SK-N-MC (cell line): ENCODE results near the gene STK17B.

ENCODE experiments used
- DNase-seq: peaks from one replicate; pipeline ENCODE4 v3.0.0-alpha.2; 2011; ENCODE audit warnings: low read depth, low spot score
- H3K27ac ChIP-seq: fragments of 200-600 bp; sonication (generic); 2 replicates; pipeline ENCODE4 v1.5.1; 2016; ENCODE audit warnings: mixed run types
- H3K36me3 ChIP-seq: fragments of 200-600 bp; sonication (generic); 2 replicates; pipeline ENCODE4 v1.6.1; 2017; ENCODE audit warnings: antibody characterized with exemption, low read length, mixed read lengths; ENCODE audit not compliant: insufficient read depth
- H3K4me3 ChIP-seq: fragments of 200-600 bp; sonication (generic); 2 replicates; pipeline ENCODE4 v1.5.1; 2016
- H3K9ac ChIP-seq: fragments of 200-600 bp; sonication (generic); 2 replicates; pipeline ENCODE4 v1.8.0; 2017; ENCODE audit warnings: mixed run types, mixed read lengths; ENCODE audit not compliant: insufficient read length
- H3K9me3 ChIP-seq: fragments of 200-600 bp; sonication (generic); 2 replicates; pipeline ENCODE4 v1.6.1; 2017; ENCODE audit warnings: low read depth, mild to moderate bottlenecking, antibody characterized with exemption, low read length, moderate library complexity, mixed read lengths
- EZH2 ChIP-seq: fragments of 200-600 bp; sonication (generic); IDR thresholded peaks from one replicate; pipeline ENCODE4 v1.6.1; 2017; ENCODE audit warnings: antibody characterized with exemption
- FOXP2 ChIP-seq: optimal IDR thresholded peaks from 2 replicates; pipeline ENCODE3; 2011; ENCODE audit warnings: mild to moderate bottlenecking, moderate library complexity; ENCODE audit not compliant: insufficient read depth; ENCODE audit errors: extremely low read length, control extremely low read depth
- POLR2AphosphoS5 ChIP-seq: IDR thresholded peaks from 2 replicates; pipeline ENCODE4 v1.6.1; 2012; ENCODE audit warnings: mild to moderate bottlenecking, low read depth, low read length, borderline replicate concordance

Gene STK17B

DNA sequence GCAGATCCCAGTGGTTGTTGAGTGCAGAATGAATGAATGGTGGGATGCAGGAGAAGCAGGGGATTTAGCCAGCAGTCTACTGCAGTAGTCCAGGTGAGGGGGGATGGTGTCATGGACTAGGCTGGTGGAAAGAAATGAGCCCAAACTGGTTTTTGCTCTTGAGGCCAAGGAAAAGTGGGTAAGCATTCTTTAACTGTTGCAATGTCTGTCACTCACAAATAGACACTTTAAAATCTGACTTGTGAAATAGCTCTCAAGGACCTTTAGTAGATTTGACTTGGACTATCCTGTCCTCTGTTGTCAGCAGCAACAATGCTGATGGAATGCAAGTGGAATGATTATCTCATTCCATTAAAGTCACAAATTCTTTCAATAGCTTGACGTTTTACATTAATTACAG is 37.5 kb upstream of the STK17B start:
- no peak for TF ChIP-seq FOXP2
- no peak for TF ChIP-seq EZH2
- no peak for TF ChIP-seq POLR2AphosphoS5
- H3K9me3 ChIP-seq, result no peaks in the 10 kb centered on the region
- no peak for DNase-seq
- H3K36me3 ChIP-seq, result no peaks in the 10 kb centered on the region
- no peak overlapping the region for H3K27ac ChIP-seq
- no peak overlapping the region for H3K9ac ChIP-seq
- H3K4me3 ChIP-seq, result no peak overlapping the region

DNA sequence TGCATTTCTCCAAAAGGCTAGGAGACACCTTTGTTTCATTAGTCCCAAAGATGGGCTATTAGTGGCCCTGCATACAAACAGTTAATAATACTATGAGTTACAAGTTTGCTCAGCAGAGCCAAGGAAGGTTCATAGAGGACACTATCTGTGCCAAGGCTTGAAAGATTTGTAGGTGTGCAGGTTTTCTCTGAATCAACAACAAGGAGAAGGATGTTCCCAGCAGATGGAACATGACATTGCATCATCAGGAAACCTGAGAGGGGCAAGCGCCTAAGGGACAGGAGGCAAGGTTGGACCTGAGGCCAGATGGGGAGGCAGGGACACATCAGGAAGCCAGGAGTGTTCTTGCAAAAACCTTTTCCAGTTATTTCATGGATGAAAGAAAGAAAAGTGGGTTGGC is 35.4 kb upstream of the STK17B start:
- Histone ChIP-seq H3K36me3 (no peaks in the 10 kb centered on the region), H3K9me3 (no peaks in the 10 kb centered on the region), H3K27ac (no peak overlapping the region), H3K9ac (no peak overlapping the region), H3K4me3 (no peak overlapping the region)
- TF ChIP-seq POLR2AphosphoS5, result no peak
- no peak for TF ChIP-seq EZH2
- no peak for TF ChIP-seq FOXP2
- no peak for DNase-seq

DNA sequence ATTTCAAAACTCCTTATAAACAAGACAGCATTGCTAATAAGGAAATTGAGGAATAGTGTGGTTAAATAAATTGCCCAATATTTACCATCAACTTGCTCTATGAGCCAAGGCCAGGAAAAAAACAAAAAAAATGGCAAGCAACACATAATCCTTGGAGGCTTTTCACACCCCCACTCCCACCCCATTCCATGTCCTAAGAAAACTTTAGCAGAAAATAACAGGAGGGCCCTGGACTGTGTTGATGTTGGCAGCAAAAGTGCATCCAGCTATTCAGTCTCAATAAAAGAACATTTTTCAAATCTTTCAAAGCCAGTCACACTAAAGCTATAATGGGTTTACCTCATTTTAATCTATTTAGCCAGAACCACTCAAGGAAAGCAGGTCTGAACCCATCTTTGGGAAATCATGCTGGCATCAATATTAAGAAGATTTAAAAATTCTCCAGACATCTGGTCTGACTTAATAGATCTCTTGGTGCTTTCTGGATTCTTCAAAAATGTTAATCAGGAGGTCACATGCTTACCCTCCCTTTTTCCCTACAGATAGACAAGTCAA is 34.6 kb upstream of the STK17B start:
- Histone ChIP-seq H3K27ac (0 out of 2 replicates have a peak overlapping the region, but pooled peaks have one; percentile 27), H3K36me3 (no peaks in the 10 kb centered on the region), H3K9ac (no peak overlapping the region), H3K4me3 (no peak overlapping the region), H3K9me3 (no peaks in the 10 kb centered on the region)
- TF ChIP-seq POLR2AphosphoS5, result no peak
- TF ChIP-seq EZH2, result no peak
- no peak for TF ChIP-seq FOXP2
- DNase-seq, result no peak

DNA sequence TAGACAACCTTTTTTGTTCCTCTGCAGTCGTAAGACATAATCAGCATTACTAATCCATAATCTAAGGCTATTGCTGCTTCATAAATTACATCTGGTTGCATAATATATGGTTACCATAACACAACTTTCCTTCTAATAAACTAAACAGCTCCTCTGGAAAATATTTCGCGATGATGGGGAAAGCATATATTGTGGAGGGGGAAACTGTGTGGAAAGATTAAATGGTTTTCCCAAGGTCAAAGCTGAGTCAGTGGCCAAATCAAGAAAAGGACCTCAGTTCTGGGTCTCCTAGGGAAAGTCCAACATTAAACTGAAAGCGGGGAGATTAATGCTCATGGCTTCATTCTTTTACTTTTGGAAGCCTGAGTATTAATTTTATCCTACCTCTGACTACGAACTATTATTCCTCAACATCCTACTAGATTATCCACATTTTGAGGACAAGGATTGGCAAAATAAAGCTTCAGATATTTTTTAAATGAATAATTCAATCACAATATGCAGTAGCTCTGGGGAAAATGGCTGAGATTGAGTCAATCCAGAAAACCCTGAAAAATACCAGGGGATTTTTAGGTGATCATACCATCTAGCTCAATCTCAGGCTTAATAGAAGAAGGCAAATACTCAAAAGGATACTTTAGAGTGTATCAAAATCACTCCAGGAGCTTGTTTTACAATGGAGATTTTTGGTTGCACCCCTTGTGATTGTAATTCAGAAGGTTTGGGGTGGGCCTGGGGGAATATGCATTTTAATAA is 33.8 kb upstream of the STK17B start:
- H3K27ac ChIP-seq, result no peak overlapping the region

DNA sequence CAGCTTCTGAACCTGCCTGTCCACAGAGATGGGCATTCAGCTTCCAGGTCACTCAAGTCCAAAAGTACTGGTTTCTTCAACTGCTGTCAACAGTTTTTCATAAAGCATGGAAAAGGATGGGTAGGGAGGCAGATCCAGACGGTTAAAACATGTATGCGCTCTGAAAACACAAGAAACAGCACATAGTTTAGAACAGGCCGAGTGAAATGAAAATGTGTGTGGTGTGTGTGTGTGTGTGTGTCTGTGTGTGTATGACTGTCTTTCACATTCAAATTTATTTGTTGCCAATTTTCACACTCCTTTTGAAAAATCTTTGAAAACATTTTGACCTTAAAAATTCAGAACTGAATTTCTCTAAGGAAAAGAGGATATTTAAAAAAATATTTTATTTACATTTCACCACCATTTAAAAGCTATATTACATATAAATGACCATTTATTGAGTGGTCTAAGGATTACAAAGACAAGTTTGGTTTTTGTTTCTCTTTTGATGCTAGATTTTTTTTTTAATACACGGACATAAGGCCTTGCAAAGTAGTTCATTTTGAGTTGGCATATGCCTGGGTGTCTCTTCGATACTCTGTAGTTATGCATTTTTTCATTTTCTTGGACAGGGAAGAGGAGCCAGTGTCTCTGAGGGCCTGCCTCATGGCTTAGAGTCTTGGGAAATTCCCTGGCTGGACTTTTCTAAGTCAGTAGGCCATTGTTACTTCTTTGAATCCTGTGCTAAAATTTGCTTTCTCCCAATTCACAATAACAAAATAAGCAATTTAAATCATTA is 30.0 kb upstream of the STK17B start:
- H3K36me3 ChIP-seq, result no peaks in the 10 kb centered on the region
- TF ChIP-seq EZH2 (no peak), POLR2AphosphoS5 (no peak), FOXP2 (no peak)
- H3K4me3 ChIP-seq, result no peak overlapping the region
- H3K9me3 ChIP-seq, result no peaks in the 10 kb centered on the region
- DNase-seq, result no peak
- H3K27ac ChIP-seq, result no peak overlapping the region
- H3K9ac ChIP-seq, result no peak overlapping the region

More for the DNA sequence above, 33.8 kb upstream of the STK17B start:
- no peaks in the 10 kb centered on the region for H3K36me3 ChIP-seq
- H3K9ac ChIP-seq, result no peak overlapping the region
- H3K4me3 ChIP-seq, result no peak overlapping the region
- H3K9me3 ChIP-seq, result no peaks in the 10 kb centered on the region
- no peak for TF ChIP-seq FOXP2
- no peak for TF ChIP-seq EZH2
- TF ChIP-seq POLR2AphosphoS5, result no peak
- DNase-seq, result no peak

DNA sequence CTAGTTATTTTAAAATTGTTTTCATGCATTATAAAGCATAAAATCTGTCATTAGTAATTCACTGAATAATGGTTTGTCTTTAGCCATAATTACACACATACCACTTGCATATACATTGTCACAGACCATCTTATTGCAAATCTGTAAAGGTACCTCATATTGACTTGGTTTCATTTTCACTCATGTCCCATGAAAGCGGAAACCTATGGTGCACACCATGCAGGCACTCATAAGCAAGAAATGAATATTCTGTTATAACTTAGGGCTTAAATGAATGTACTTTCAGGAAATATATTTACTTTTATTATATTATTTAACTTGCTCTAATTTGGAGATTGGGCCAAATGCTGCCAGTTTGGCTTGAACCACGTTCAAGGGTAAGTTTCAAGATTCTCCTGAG is 29.2 kb upstream of the STK17B start:
- TF ChIP-seq POLR2AphosphoS5, result no peak
- no peak for TF ChIP-seq FOXP2
- TF ChIP-seq EZH2, result no peak
- no peaks in the 10 kb centered on the region for H3K36me3 ChIP-seq
- H3K4me3 ChIP-seq, result no peak overlapping the region
- H3K9me3 ChIP-seq, result no peaks in the 10 kb centered on the region
- no peak for DNase-seq
- H3K27ac ChIP-seq, result no peak overlapping the region
- H3K9ac ChIP-seq, result no peak overlapping the region

DNA sequence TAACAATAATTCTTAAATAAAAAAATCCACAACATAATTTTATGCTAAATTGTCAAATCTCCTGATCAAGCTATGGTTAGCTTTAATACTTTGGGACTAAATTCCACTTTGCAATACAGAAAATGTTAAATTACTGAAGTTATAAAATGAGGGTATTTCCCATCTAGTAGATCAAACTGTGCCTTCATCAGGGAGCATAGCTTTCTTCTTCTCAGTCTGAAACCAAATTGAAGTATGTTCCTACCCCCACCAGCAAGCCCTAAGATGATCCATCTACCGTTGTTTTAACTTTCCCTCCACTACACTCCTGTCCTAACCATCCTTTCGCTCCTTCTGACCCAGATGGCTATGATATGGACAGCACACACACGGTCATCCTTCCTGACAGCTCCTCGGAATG is 24.4 kb upstream of the STK17B start:
- Histone ChIP-seq H3K9me3 (no peaks in the 10 kb centered on the region), H3K9ac (no peak overlapping the region), H3K27ac (peak overlapping the region; percentile 53), H3K4me3 (peak overlapping the region; percentile 39; the same call in 1 of the 2 replicates), H3K36me3 (no peaks in the 10 kb centered on the region)
- no peak for TF ChIP-seq FOXP2
- no peak for DNase-seq

DNA sequence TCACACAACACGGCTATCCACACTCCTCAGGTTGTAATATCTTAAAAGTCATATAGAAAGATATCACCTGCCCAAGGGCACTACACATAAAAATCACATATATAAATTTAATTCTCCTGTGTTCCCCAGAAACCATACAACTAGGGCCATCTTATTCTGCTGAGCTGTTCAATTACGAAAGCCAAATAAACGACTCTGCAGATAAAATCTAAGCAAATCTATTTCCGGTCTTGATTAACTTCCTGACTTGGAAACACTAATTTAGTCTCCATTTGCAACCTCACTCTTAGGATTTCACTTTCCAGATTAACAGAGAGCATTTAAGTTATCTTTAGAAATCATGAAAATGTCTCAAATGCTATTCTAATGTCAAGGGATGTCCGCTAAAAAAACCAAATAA is 23.9 kb upstream of the STK17B start:
- H3K27ac ChIP-seq, result peak overlapping the region; percentile 53

DNA sequence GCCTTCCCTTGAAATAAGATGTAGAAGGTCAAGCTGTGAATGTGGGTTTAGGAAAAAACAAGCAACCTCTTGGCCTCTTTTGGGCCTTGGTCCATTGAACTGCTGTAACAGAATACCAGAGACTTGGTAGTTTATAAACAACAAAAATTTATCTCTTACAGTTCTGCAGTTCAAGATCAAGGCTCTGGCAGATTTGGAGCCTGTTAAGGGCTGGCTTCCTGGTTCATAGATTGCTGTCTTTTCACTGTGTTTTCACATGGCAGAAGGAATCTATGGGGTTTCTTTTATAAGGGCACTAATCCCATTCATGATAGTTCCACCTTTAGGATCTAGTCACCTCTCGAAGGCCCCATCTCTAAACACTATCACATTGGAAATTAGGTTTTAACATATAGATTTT is 20.2 kb upstream of the STK17B start:
- Histone ChIP-seq H3K4me3 (no peak overlapping the region), H3K9me3 (no peaks in the 10 kb centered on the region), H3K36me3 (no peaks in the 10 kb centered on the region), H3K9ac (no peak overlapping the region), H3K27ac (no peak overlapping the region)
- TF ChIP-seq EZH2 (no peak), POLR2AphosphoS5 (no peak), FOXP2 (no peak)
- DNase-seq, result no peak

More for the DNA sequence above, 23.9 kb upstream of the STK17B start:
- no peak for TF ChIP-seq EZH2
- peak; percentile 51; the same call in 1 of the 2 replicates for TF ChIP-seq POLR2AphosphoS5
- no peaks in the 10 kb centered on the region for H3K9me3 ChIP-seq
- H3K36me3 ChIP-seq, result no peaks in the 10 kb centered on the region
- no peak for DNase-seq
- H3K4me3 ChIP-seq, result peak overlapping the region; percentile 39
- no peak overlapping the region for H3K9ac ChIP-seq
